ENCODE data around the gene ZMAT3.

GRCh38 chr3:179071323-179072099 is at the start of gene ZMAT3:
- no peak for TF ChIP-seq CTCF (conservative IDR thresholded peaks at IDR 0.05; ENCODE audit: low read depth, low read length)
- peak; percentile 69 for TF ChIP-seq USF2 (IDR thresholded peaks at IDR 0.05; ENCODE audit: low read depth, low read length)
- TF ChIP-seq BHLHE40 (IDR thresholded peaks at IDR 0.05; ENCODE audit: low read depth, low read length): peak; percentile 29; the same call in 1 of the 2 replicates
- peak; percentile 8; the same call in 1 of the 2 replicates for TF ChIP-seq RAD21 (IDR thresholded peaks at IDR 0.05; ENCODE audit: low read length)
- no peak for TF ChIP-seq CEBPB (IDR thresholded peaks at IDR 0.05; ENCODE audit: low read depth, low read length)
- TF ChIP-seq SMC3 (IDR thresholded peaks at IDR 0.05; ENCODE audit: low read depth, low read length): no peak
- no peak for TF ChIP-seq FOS (IDR thresholded peaks at IDR 0.05; ENCODE audit: low read depth, low read length)
- peak; percentile 75 for TF ChIP-seq POLR2A (IDR thresholded peaks at IDR 0.05; ENCODE audit: low read depth, low read length)
- no peak for TF ChIP-seq RCOR1 (IDR thresholded peaks at IDR 0.05; ENCODE audit: insufficient replicate concordance, low read length)
- TF ChIP-seq MAZ (IDR thresholded peaks at IDR 0.05; ENCODE audit: borderline replicate concordance, low read depth, low read length): peak; percentile 96
- no peak for TF ChIP-seq ELK1 (IDR thresholded peaks at IDR 0.05; ENCODE audit: borderline replicate concordance, low read depth, low read length)

Data from IMR-90 (cell line).